NCI-H2029 treated with DMSO at 0.1 percent for 48 hours (cell line): ENCODE data around the gene MPP2.
A peak's percentile ranks its signal among the peaks of the same experiment; 100 is the strongest.
"Not testable (repeated sequence)": the region's sequence is repeated elsewhere in the genome, so short reads cannot be mapped to it uniquely, and the experiment has no call there.

Experiments used
- DNase-seq: peaks from one replicate; lab custom pipeline; 2025; lab: John Stamatoyannopoulos, UW

Gene MPP2

GRCh38 chr17:43931062-43931571 is 23.8 kb upstream of the MPP2 start:
- DNase-seq = no peak

- no peak for DNase-seq
Measured at GRCh38 chr17:43928609-43929008, 21.3 kb upstream of the MPP2 start.

- not testable (repeated sequence) for DNase-seq
Measured at GRCh38 chr17:43927929-43928328, 20.6 kb upstream of the MPP2 start.

- no peak for DNase-seq
Measured at GRCh38 chr17:43927060-43927864, 19.9 kb upstream of the MPP2 start.

- no peak for DNase-seq
Measured at GRCh38 chr17:43924558-43924957, 17.2 kb upstream of the MPP2 start.

- DNase-seq = no peak
Measured at GRCh38 chr17:43920500-43921095, 13.3 kb upstream of the MPP2 start.

- no peak for DNase-seq
Measured at GRCh38 chr17:43918026-43918389, 10.7 kb upstream of the MPP2 start.

- no peak for DNase-seq
Measured at GRCh38 chr17:43917348-43918025, 10.2 kb upstream of the MPP2 start.

- DNase-seq = no peak
Measured at GRCh38 chr17:43917016-43917347, 9.6 kb upstream of the MPP2 start.

GRCh38 chr17:43916385-43916784 is 9.0 kb upstream of the MPP2 start:
- no peak for DNase-seq

- no peak for DNase-seq
Measured at GRCh38 chr17:43915559-43915958, 8.2 kb upstream of the MPP2 start.

- DNase-seq = no peak
Measured at GRCh38 chr17:43914451-43914850, 7.1 kb upstream of the MPP2 start.

GRCh38 chr17:43913584-43913983 is 6.2 kb upstream of the MPP2 start:
- DNase-seq = no peak

GRCh38 chr17:43912635-43913304 is 5.4 kb upstream of the MPP2 start:
- no peak for DNase-seq

GRCh38 chr17:43911904-43912303 is 4.6 kb upstream of the MPP2 start:
- DNase-seq = peak; percentile 78

GRCh38 chr17:43909537-43910231 is 2.3 kb upstream of the MPP2 start:
- no peak for DNase-seq

GRCh38 chr17:43907998-43908721 is 824 bp upstream of the MPP2 start:
- no peak for DNase-seq

- DNase-seq = no peak
Measured at GRCh38 chr17:43906951-43907424, 348 bp downstream of the MPP2 start.

GRCh38 chr17:43905985-43906852 is 1.1 kb downstream of the MPP2 start:
- DNase-seq = no peak

- DNase-seq = no peak
Measured at GRCh38 chr17:43905400-43905984, 1.8 kb downstream of the MPP2 start.
